ENCODE data around the gene PRDM8. TPM values are rescaled to one million over a fixed set of nuclear protein-coding genes. Genes with fewer than 3 reads are reported as not detected.

Gene PRDM8
- total RNA-seq, 1 experiment from 2014 or later, result 5.3 TPM

DNA sequence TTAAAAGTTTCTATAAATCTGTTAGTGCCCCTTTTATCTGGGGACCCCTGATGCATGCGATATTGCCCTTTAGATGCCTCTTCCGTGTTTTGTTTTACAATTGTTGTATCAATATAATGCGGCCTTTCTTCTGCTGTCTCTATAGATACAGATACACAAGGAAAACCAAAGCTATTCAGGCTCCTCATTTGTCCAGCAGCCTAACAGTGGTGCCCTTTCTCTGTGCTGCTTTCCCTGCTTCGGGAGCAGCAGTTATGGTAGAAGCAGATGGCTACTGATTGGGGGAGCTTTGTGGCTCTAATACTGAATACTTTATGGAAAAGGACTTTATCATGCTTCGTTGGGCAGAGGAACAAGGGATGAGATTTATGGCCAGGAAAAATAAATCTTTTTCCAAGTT, 10.6 kb upstream of the PRDM8 start:
- no peaks in the 10 kb centered on the region for H3K36me3 ChIP-seq (ENCODE audit: control insufficient read depth, insufficient read depth, low read length)
- ChIA-PET POLR2A (no interaction called here), CTCF (interaction anchor here (0.7 kb wide), 1 partner anchor 29 kb away, joined by 3 read pairs; no protein-coding TSS in a partner anchor)
- peaks cover 4% of the 10 kb centered on the region; the same call in 1 of the 2 replicates for H3K4me1 ChIP-seq (ENCODE audit: control insufficient read depth, insufficient read depth, low read length)
- intact Hi-C loops (cut with micrococcal nuclease; ENCODE audit: unreplicated experiment), result no loop called here
- H3K4me3 ChIP-seq (ENCODE audit: low read depth in 2 of 2, low read length in 2 of 2), result no peak overlapping the region
- no peaks in the 10 kb centered on the region for H3K27me3 ChIP-seq (ENCODE audit: control insufficient read depth, insufficient read depth, low read length)
- DNase-seq (ENCODE audit: low read depth, low spot score) (no peak), ATAC-seq (no peak)
- peak overlapping the region; percentile 89 for H3K27ac ChIP-seq (ENCODE audit: low read length)
- TF ChIP-seq TCF7L2 (IDR thresholded peaks at IDR 0.05; ENCODE audit: low read depth, low read length), result no peak
- no peak for TF ChIP-seq SIN3A (IDR thresholded peaks at IDR 0.05; ENCODE audit: borderline replicate concordance, insufficient read depth, low read depth, low read length)
- TF ChIP-seq, protein P1, sequence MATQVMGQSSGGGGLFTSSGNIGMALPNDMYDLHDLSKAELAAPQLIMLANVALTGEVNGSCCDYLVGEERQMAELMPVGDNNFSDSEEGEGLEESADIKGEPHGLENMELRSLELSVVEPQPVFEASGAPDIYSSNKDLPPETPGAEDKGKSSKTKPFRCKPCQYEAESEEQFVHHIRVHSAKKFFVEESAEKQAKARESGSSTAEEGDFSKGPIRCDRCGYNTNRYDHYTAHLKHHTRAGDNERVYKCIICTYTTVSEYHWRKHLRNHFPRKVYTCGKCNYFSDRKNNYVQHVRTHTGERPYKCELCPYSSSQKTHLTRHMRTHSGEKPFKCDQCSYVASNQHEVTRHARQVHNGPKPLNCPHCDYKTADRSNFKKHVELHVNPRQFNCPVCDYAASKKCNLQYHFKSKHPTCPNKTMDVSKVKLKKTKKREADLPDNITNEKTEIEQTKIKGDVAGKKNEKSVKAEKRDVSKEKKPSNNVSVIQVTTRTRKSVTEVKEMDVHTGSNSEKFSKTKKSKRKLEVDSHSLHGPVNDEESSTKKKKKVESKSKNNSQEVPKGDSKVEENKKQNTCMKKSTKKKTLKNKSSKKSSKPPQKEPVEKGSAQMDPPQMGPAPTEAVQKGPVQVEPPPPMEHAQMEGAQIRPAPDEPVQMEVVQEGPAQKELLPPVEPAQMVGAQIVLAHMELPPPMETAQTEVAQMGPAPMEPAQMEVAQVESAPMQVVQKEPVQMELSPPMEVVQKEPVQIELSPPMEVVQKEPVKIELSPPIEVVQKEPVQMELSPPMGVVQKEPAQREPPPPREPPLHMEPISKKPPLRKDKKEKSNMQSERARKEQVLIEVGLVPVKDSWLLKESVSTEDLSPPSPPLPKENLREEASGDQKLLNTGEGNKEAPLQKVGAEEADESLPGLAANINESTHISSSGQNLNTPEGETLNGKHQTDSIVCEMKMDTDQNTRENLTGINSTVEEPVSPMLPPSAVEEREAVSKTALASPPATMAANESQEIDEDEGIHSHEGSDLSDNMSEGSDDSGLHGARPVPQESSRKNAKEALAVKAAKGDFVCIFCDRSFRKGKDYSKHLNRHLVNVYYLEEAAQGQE (IDR thresholded peaks at IDR 0.05; ENCODE audit: insufficient read depth in 1 of 2, low read depth in 2 of 2, low read length in 1 of 2), result no peak
- TF ChIP-seq, protein P2, sequence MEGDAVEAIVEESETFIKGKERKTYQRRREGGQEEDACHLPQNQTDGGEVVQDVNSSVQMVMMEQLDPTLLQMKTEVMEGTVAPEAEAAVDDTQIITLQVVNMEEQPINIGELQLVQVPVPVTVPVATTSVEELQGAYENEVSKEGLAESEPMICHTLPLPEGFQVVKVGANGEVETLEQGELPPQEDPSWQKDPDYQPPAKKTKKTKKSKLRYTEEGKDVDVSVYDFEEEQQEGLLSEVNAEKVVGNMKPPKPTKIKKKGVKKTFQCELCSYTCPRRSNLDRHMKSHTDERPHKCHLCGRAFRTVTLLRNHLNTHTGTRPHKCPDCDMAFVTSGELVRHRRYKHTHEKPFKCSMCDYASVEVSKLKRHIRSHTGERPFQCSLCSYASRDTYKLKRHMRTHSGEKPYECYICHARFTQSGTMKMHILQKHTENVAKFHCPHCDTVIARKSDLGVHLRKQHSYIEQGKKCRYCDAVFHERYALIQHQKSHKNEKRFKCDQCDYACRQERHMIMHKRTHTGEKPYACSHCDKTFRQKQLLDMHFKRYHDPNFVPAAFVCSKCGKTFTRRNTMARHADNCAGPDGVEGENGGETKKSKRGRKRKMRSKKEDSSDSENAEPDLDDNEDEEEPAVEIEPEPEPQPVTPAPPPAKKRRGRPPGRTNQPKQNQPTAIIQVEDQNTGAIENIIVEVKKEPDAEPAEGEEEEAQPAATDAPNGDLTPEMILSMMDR (IDR thresholded peaks at IDR 0.05), result no peak
- no peak for TF ChIP-seq POLR2AphosphoS5 (IDR thresholded peaks at IDR 0.05; ENCODE audit: low read depth, low read length)
- in situ Hi-C loops (cut with HindIII; ENCODE audit: low pct_unique_long_range_greater_than_20kb, low sequenced_read_pairs), result no loop called here
- peaks cover 3% of the 10 kb centered on the region; the same call in 1 of the 2 replicates for H3K9me3 ChIP-seq (ENCODE audit: control insufficient read depth, insufficient read depth, low read depth, low read length)
- no TSS peak for BruUV-seq (replicated peaks)

DNA sequence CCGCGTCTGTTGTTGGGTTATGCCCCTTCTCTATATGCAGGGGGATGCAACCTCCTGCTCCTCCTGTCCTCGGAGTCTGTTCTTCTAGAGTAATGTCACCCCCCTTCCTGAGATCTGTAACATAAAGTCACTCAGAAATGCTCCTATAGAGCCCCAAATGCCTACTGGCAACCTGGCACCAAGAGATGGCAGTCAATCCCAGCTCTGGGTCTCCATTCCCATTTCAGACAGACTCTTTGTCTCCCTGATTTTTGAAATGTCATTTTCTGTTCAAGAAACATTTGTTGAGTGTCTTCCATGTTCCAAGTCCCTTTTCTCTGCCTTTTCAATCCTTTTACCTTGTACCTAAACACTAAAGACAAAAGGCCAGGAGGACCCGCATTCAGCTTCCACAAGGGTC, 9.6 kb upstream of the PRDM8 start:
- H3K27me3 ChIP-seq (ENCODE audit: control insufficient read depth, insufficient read depth, low read length), result no peaks in the 10 kb centered on the region
- no peak overlapping the region for H3K27ac ChIP-seq (ENCODE audit: low read length)
- in situ Hi-C loops (cut with HindIII; ENCODE audit: low pct_unique_long_range_greater_than_20kb, low sequenced_read_pairs) (no loop called here), intact Hi-C loops (cut with micrococcal nuclease; ENCODE audit: unreplicated experiment) (no loop called here)
- ATAC-seq, result no peak
- H3K4me1 ChIP-seq (ENCODE audit: control insufficient read depth, insufficient read depth, low read length), result peaks cover 4% of the 10 kb centered on the region; the same call in 1 of the 2 replicates
- TF ChIP-seq SIN3A (IDR thresholded peaks at IDR 0.05; ENCODE audit: borderline replicate concordance, insufficient read depth, low read depth, low read length) (no peak), POLR2AphosphoS5 (IDR thresholded peaks at IDR 0.05; ENCODE audit: low read depth, low read length) (no peak)
- TF ChIP-seq, protein P1 (IDR thresholded peaks at IDR 0.05; ENCODE audit: insufficient read depth in 1 of 2, low read depth in 2 of 2, low read length in 1 of 2), result no peak
- TF ChIP-seq, protein P2 (IDR thresholded peaks at IDR 0.05), result peak; percentile 21; the same call in 1 of the 2 replicates
- no peak for DNase-seq (ENCODE audit: low read depth, low spot score)
- ChIA-PET CTCF (no interaction called here), POLR2A (interaction anchor here (0.7 kb wide), 1 partner anchor 10 kb away, joined by 3 read pairs; no protein-coding TSS in a partner anchor)
- no TSS peak for BruUV-seq (replicated peaks)
- no peaks in the 10 kb centered on the region for H3K9me3 ChIP-seq (ENCODE audit: control insufficient read depth, insufficient read depth, low read depth, low read length)
- H3K4me3 ChIP-seq (ENCODE audit: low read depth in 2 of 2, low read length in 2 of 2), result no peak overlapping the region
- no peaks in the 10 kb centered on the region for H3K36me3 ChIP-seq (ENCODE audit: control insufficient read depth, insufficient read depth, low read length)
